Motor neuron (in vitro differentiated cells): ENCODE data around the gene BTF3L4. TPM values are rescaled to one million over a fixed set of nuclear protein-coding genes. Genes with fewer than 3 reads are reported as not detected.

Source experiments
- ATAC-seq, 8 experiments: fragments of 200-7000 bp; cut with Tn5 transposase; replicated peaks in 6 of 8; 2 replicates each; pipeline ENCODE4 v1.8.0; 2021; ENCODE audit warnings: mild to moderate bottlenecking in 8 of 8, moderate library complexity in 8 of 8
- H3K27ac ChIP-seq, 2 donors: fragments of 250-450 bp; sonication (Bioruptor Pico); 2 replicates each; pipeline ENCODE4 v1.9.0; 2021; ENCODE audit warnings: antibody characterized with exemption in 2 of 2, mild to moderate bottlenecking in 2 of 2, moderate library complexity in 1 of 2
- H3K4me1 ChIP-seq, 2 donors: fragments of 250-450 bp; sonication (Bioruptor Pico); replicated peaks in 1 of 2; 2 replicates each; pipeline ENCODE4 v1.6.1; 2021; ENCODE audit warnings: antibody characterized with exemption in 2 of 2, mild to moderate bottlenecking in 2 of 2, moderate library complexity in 1 of 2
- H3K4me3 ChIP-seq, 5 donors: fragments of 250-450 bp; sonication (Bioruptor Pico); 2 replicates each; pipeline ENCODE4 v1.9.0; 2021; ENCODE audit warnings: antibody characterized with exemption in 5 of 5, mild to moderate bottlenecking in 5 of 5, moderate library complexity in 4 of 5
- WGBS, 10 experiments: fragments of 450-650 bp; shearing (Covaris generic); methylation state at CpG; one replicate each; pipeline ENCODE4 v1.0.0; 2022; 5-methylcytosine and 5-hydroxymethylcytosine counted together
- in situ Hi-C, 9 experiments: fragments of 400-800 bp; cut with MboI; loops; one replicate each; pipeline ENCODE4 v1.15.0; 2021; ENCODE audit warnings: low sequenced_read_pairs in 9 of 9, low pct_unique_long_range_greater_than_20kb in 2 of 9; ENCODE audit not compliant: unreplicated experiment in 9 of 9
- total RNA-seq, 8 experiments: library from RNA; unstranded; fragments of 300-600 nt; gene quantifications; 2 replicates each; pipeline versions ENCODE4 v1.2.3 to v1.2.4, GENCODE V29; 2022

BTF3L4 gene
- total RNA-seq, 8 experiments from 2014 or later = 35.4 to 266 (median 173) TPM

DNA sequence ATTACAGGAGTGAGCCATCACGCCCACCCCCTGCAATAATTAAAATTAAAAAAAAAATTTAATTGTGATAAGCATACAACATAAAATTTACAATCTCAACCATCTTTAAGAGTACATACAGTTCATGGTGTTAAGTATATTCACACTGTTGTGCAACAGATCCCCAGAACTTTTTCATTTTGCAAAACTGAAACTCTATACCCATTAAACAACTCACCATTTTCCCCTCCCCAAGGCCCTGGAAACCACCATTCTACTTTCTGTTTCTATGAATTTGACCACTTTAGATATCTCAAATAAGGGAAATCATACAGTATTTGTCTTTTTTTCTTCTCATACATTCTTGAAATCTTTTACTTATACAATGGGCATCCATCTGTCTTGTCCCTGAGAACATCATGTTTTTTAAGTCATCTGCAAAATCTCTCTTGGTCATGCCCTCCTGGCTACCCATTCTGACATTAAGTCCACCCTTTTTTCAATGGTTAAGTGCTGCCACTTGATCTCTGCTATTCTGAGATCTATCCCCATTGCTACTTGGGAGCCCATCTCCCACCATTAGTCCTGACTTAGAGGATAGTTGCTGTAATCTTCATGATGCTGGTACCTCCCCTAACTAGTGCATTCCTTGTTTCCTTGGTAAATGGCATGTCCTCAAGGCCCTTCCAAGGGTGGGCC lies 46.4 kb downstream of the BTF3L4 start:
- Histone ChIP-seq H3K27ac (no peak overlapping the region), H3K4me3 (no peak overlapping the region), H3K4me1 (peaks cover 14 to 22% of the 10 kb centered on the region in 2 donors)
- WGBS, 10 experiments = 38 to 100% (median 96%) methylated on average over 1 of the region's 1 CpG; no CpG with 5 or more reads in 2 of the 10 experiments
- in situ Hi-C loops = no loop called here
- ATAC-seq = peak in 1 of 8 experiments; percentile 50

DNA sequence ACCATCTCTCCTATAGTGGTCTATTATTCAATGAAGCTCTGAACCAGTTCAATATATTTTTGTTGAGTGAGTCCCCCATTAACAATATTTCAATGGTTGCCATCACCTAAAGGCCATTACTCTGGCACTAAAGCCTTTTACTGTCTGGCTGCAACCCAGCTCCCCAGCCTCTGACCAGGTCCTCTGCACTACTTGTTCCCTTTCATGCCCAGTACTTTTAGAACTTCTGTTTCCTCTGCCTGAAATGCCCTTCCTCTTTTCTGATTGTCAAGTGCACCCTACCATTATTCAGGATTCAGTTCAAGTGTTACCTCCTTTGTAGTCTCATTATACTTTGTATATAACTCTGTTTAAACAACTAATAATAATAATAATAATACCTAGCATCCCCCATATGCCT lies 55.4 kb downstream of the BTF3L4 start:
- in situ Hi-C loops = no loop called here
- H3K4me1 ChIP-seq = no peaks in the 10 kb centered on the region
- no peak overlapping the region for H3K27ac ChIP-seq
- ATAC-seq = no peak
- H3K4me3 ChIP-seq = no peak overlapping the region

DNA sequence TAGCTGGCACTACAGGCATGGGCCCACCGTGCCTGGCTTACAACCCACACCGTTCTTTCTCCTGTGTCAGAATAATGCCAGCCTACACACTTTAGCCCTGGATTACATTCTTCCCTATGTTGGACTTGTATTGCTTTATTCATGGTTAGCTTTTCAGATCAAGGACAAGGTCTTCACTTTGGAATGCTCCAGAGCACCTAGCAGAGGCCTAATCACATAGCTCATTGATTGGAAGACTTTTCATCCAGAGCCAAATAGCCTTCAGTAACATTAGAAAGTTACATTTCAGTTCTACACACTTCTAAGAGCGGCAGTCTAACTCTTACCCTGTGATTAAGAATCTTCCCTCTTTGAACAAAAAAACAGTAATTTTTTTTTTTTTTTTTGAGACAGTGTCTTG lies 56.4 kb downstream of the BTF3L4 start:
- Histone ChIP-seq H3K4me3 (no peak overlapping the region), H3K27ac (no peak overlapping the region), H3K4me1 (no peaks in the 10 kb centered on the region)
- 56 to 100% (median 82%) methylated on average over 1 to 3 of the region's 3 CpGs; no CpG with 5 or more reads in 1 of the 10 experiments for WGBS, 10 experiments
- in situ Hi-C loops = no loop called here
- no peak for ATAC-seq

DNA sequence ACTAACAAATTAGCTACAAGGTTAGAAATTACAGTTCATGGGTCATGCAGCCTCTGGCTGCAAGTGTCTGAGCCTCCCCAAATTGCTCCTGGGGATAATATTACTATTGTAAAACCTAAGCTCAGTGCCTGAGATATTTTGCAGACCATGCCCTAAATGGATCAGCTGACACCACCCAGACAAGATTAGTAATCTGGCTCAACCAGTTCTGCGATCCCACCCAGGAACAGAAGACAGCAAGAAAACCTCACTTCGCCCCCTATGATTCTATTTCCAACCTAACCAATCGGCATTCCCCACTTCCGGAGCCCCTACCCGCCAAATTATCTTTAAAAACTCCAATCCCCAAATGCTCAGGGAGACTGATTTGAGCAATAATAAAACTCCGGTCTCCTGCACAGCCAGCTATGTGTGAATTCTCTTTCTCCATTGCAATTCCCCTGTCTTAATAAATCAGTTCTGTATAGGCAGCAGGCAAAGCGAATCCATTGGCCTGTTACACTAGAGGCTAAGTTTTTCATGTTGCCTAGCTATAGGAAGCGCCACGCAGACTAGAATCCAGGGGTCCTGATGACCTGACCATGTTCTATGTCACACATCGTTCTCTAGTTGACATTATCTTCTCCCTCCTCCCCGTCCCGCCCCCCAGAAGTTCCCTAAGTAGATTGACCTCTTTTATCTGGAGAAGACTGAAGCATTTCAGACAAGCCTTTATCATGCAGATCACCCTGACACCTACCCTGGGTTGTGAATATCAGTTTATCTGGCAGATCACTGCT lies 63.4 kb downstream of the BTF3L4 start:
- in situ Hi-C loops = loop anchor here in 1 of 9 experiments (10.0 kb wide), 1 partner anchor 175 kb away; no protein-coding TSS in a partner anchor
- peaks cover 9 to 13% of the 10 kb centered on the region in 2 donors for H3K4me1 ChIP-seq
- 33 to 65% (median 48%) methylated on average over 1 to 12 of the region's 12 CpGs; no CpG with 5 or more reads in 1 of the 10 experiments for WGBS, 10 experiments
- ATAC-seq = peak in 5 of 8 experiments; percentile 81 to 97 (median 96)
- no peak overlapping the region for H3K4me3 ChIP-seq
- peak overlapping the region in 1 of 2 donors; percentile 8 for H3K27ac ChIP-seq

DNA sequence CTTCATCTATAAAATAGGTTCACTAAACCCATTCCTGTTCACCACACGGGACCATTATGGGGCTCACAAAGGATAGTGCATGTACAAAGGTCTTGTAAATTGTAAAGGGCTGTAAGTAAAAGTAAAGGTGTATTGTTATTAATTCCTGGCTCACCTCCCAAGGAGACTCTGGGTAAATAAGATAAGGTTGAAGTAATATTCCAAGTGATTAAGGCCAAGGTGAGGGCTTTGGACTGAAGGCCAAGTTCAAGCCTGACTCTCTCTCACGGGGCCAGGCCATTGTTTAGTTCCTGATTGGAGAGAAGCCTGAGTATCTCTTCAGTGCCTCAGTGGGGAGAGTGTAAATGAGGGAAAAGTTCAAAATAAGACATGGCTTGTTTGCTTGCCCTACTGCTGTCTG lies 66.3 kb downstream of the BTF3L4 start:
- 33 to 78% (median 56%) methylated on average over 1 to 2 of the region's 2 CpGs; no CpG with 5 or more reads in 4 of the 10 experiments for WGBS, 10 experiments
- no peak overlapping the region for H3K4me3 ChIP-seq
- ATAC-seq = no peak
- H3K27ac ChIP-seq = no peak overlapping the region
- peaks cover 9 to 13% of the 10 kb centered on the region in 2 donors for H3K4me1 ChIP-seq
- in situ Hi-C loops = loop anchor here in 1 of 9 experiments (10.0 kb wide), 1 partner anchor 172 kb away; no protein-coding TSS in a partner anchor

DNA sequence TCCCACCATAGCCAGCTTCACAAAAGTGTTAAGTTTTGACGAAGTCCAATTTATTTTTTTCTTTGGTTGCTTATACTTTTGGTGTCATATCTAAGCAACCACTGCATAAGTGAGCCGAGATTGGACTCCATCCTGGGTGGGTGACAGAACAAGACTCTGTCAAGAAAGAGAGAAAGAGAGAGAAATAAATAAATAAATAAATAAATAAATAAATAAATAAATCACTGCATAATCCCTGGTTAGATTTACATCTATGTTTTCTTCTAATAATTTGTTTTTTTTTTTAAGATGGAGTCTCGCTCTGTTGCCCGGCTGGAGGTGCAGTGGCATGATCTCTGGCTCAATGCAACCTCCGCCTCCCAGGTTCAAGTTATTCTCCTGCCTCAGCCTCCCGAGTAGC lies 67.5 kb downstream of the BTF3L4 start:
- in situ Hi-C loops = loop anchor here in 1 of 9 experiments (10.0 kb wide), 1 partner anchor 171 kb away; no protein-coding TSS in a partner anchor
- ATAC-seq = no peak
- Histone ChIP-seq H3K4me3 (no peak overlapping the region), H3K27ac (no peak overlapping the region), H3K4me1 (peaks cover 9 to 16% of the 10 kb centered on the region in 2 donors)
- WGBS, 10 experiments = 33 to 100% (median 82%) methylated on average over 1 to 6 of the region's 6 CpGs

DNA sequence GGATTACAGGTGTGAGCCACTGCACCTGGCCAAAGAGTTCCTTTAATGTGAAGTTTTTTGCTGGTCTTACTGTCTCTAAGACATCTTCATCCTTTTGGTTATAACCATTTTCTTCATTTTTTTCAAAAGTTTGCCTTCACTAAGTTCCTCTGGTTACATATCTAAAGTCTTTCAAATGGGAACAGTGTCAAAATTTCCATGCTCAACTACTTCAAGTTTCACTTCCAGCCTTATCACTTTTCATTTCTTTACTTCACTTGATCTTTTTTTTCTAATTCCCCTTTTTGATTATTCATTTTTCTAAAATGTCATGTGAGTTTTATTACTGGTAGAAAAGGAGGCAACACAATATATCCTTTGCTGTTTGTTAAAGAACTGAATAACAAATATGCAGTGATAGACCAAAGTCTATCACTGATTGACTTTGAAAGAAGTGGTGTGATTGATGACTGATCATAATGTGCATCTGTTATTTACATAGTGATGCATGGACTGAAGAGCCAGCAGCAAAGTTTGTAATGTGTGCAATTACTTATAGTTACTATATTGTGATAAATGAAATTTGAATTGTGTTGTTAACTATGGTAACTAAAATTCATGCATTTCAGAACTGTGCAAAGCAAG lies 69.8 kb downstream of the BTF3L4 start:
- H3K4me3 ChIP-seq = no peak overlapping the region
- no peak for ATAC-seq
- in situ Hi-C loops = loop anchor here in 3 of 9 experiments (10.0 to 25.0 kb wide), 2 partner anchors 161 to 169 kb away; no protein-coding TSS in a partner anchor
- H3K4me1 ChIP-seq = peaks cover 0 to 4% of the 10 kb centered on the region in 2 donors
- H3K27ac ChIP-seq = no peak overlapping the region

DNA sequence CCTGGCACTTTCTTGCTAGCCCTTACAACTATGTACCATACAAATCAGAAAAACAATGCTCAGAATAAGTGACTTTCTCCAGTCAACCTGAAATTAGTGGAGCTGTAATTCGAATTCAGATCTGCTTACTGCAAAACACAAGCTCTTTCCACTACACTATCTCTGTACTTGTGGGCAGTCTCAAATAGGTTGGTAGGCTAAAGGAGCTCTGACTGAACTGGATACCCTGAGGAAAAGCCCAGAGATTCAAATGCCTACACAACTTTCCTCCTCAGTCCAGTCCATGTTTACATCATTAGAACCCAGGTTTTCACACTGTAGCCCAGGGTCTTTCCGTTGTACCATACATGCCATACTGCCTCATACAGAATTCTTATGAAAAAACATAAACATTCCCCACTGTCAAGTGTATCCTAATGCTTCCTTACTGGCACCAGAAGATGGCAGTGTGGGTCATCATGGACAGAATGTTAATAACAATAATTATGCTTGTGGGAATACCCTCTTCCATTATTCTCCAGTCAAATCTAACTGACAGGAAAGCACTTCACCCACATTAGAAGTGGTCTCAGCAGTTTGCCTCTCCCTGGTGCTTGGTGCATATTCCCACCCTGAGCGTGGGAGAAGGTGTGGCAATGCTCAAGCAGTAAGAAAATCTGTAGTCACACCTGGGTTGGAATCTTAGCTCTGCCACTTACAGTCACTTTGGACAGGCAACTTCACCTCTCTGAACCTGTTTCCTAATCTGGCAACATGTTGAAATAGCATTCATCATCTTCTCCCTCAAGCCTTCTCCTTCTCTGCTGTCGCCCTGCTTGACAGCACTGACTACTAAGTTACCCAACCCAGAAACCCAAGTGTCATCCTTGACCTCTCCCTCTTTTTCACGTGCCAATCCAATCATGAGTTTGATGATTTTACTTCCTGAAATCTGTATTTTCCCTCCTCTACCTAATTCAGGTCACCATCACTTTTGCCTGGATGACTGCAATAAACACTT lies 71.4 kb downstream of the BTF3L4 start:
- 0 to 86% (median 28%) methylated on average over 1 to 5 of the region's 5 CpGs for WGBS, 10 experiments
- ATAC-seq = peak; percentile 84 to 98 (median 91)
- no peak overlapping the region for H3K27ac ChIP-seq
- in situ Hi-C loops = loop anchor here in 3 of 9 experiments (10.0 to 25.0 kb wide), 2 partner anchors 160 to 167 kb away; no protein-coding TSS in a partner anchor
- H3K4me3 ChIP-seq = no peak overlapping the region
- H3K4me1 ChIP-seq = peaks cover 0 to 4% of the 10 kb centered on the region in 2 donors

DNA sequence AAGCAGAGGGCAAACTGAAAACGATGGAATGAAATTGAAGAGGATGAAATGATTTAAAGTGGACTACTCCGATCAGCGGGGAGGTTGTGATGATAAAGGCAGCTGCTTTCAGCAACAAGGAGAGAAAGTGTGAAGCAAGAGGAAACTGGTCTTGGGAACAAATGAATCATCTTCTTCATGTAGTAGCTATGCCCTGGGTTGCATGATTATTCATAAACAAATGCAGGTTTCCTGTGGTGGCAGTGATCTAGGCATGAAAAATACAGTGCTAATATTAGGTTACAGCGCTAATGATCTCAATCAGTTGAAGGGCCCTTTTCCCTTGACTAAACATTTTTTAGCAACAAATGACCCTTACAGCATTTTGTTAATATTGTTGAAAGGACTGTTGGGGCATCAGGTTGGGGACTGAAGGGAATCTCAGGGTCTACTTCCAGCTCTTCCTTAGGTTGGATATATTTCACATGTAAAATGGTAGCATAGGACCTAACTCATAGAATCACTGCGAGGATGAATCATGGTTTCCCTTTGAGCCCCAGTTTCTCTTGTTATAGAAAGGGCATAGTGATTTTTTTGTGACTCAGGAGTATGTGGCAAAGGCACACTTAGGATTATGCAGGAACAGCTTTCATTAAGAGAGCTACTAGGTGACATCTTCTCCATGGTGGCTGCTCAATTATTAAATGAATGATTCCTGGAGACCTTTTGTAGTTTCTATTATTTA lies 83.9 kb downstream of the BTF3L4 start:
- H3K4me3 ChIP-seq = peak overlapping the region in 1 of 5 donors; percentile 7
- WGBS, 10 experiments = 0 to 87% (median 79%) methylated on average over 2 to 5 of the region's 5 CpGs
- in situ Hi-C loops = loop anchor here in 2 of 9 experiments (25.0 kb wide), 1 partner anchor 147 kb away; no protein-coding TSS in a partner anchor
- peak in 3 of 8 experiments; percentile 3 to 22 (median 7) for ATAC-seq
- peaks cover 7 to 30% of the 10 kb centered on the region in 2 donors for H3K4me1 ChIP-seq
- H3K27ac ChIP-seq = no peak overlapping the region
